HEK293 (cell line): ENCODE data around the gene CADPS2.

Source experiments
- CTCF ChIA-PET: fragments of 350-600 bp; formaldehyde crosslinking; extraction: SDS; loops from one replicate; lab custom pipeline; 2021; ENCODE audit warnings: antibody characterized with exemption; lab: Yijun Ruan, JAX
- POLR2A ChIA-PET: fragments of 300-600 bp; formaldehyde crosslinking; extraction: SDS; loops from one replicate; lab custom pipeline; 2020; ENCODE audit warnings: antibody characterized with exemption, inconsistent platforms; lab: Yijun Ruan, JAX
- H3K27ac ChIP-seq: fragments of 200-500 bp; sonication (Bioruptor generic); 2 replicates; pipeline ENCODE4 v1.5.1; 2014; ENCODE audit warnings: low read depth, low read length, control low read depth, inconsistent platforms; ENCODE audit errors: extremely low read depth
- H3K36me3 ChIP-seq, 2 experiments: fragments of 200-500 bp in 1 of 2; sonication (Bioruptor generic) in 1 of 2; 1 replicate in 1 of 2; 2 replicates in 1 of 2; pipeline ENCODE4 v1.5.1; 2014 to 2017; ENCODE audit warnings: inconsistent platforms in 2 of 2, low read length in 2 of 2; ENCODE audit not compliant: control insufficient read depth in 2 of 2, insufficient read depth in 1 of 2
- H3K4me1 ChIP-seq: fragments of 200-500 bp; sonication (Bioruptor generic); 2 replicates; pipeline ENCODE4 v1.5.1; 2014; ENCODE audit warnings: mild to moderate bottlenecking, low read length, inconsistent platforms; ENCODE audit not compliant: control insufficient read depth, insufficient read depth
- H3K4me3 ChIP-seq: 2 replicates; pipeline ENCODE4 v1.5.1; 2011; ENCODE audit warnings: low read depth, mild to moderate bottlenecking, control low read depth, low read length, moderate library complexity
- H3K9me3 ChIP-seq: fragments of 200-500 bp; sonication (Bioruptor generic); 2 replicates; pipeline ENCODE4 v1.5.1; 2014; ENCODE audit warnings: low read depth, low read length, inconsistent platforms; ENCODE audit not compliant: control insufficient read depth, insufficient read depth
- EGR2 ChIP-seq: fragments of 450-650 bp; formaldehyde crosslinking; IDR thresholded peaks from 2 replicates; pipeline ENCODE4 v1.5.1; 2016; ENCODE audit warnings: low read depth, missing biosample characterization, missing genetic modification characterization
- IKZF3 ChIP-seq: fragments of 450-650 bp; IDR thresholded peaks from 2 replicates; pipeline ENCODE4 v1.5.0; 2018; ENCODE audit warnings: missing biosample characterization, mild to moderate bottlenecking, missing genetic modification characterization, moderate library complexity
- KLF17 ChIP-seq: fragments of 450-650 bp; formaldehyde crosslinking; IDR thresholded peaks from 2 replicates; pipeline ENCODE4 v1.5.1; 2016; ENCODE audit warnings: missing biosample characterization, missing genetic modification characterization
- REST ChIP-seq: fragments of 450-650 bp; formaldehyde crosslinking; IDR thresholded peaks from 2 replicates; pipeline ENCODE4 v1.5.1; 2016; ENCODE audit warnings: missing biosample characterization, missing genetic modification characterization
- ZBTB17 ChIP-seq: fragments of 450-650 bp; formaldehyde crosslinking; IDR thresholded peaks from 2 replicates; pipeline ENCODE4 v1.5.1; 2016; ENCODE audit warnings: missing biosample characterization, missing genetic modification characterization
- ZBTB49 ChIP-seq: fragments of 450-650 bp; formaldehyde crosslinking; IDR thresholded peaks from 2 replicates; pipeline ENCODE4 v1.5.1; 2016; ENCODE audit warnings: missing biosample characterization, missing genetic modification characterization, low read depth
- ZFP37 ChIP-seq: fragments of 450-650 bp; formaldehyde crosslinking; IDR thresholded peaks from 2 replicates; pipeline ENCODE4 v1.5.1; 2016; ENCODE audit warnings: missing biosample characterization, missing genetic modification characterization
- ZNF10 ChIP-seq: fragments of 450-650 bp; formaldehyde crosslinking; IDR thresholded peaks from 2 replicates; pipeline ENCODE4 v1.5.1; 2017; ENCODE audit warnings: missing biosample characterization, missing genetic modification characterization
- ZNF114 ChIP-seq: fragments of 450-650 bp; formaldehyde crosslinking; IDR thresholded peaks from 2 replicates; pipeline ENCODE4 v1.5.0; 2017; ENCODE audit warnings: missing biosample characterization, missing genetic modification characterization
- ZNF184 ChIP-seq: fragments of 450-650 bp; IDR thresholded peaks from 2 replicates; pipeline ENCODE4 v1.5.1; 2018; ENCODE audit warnings: missing biosample characterization, mild to moderate bottlenecking, missing genetic modification characterization
- ZNF221 ChIP-seq: fragments of 450-650 bp; formaldehyde crosslinking; IDR thresholded peaks from 2 replicates; pipeline ENCODE4 v1.5.1; 2017; ENCODE audit warnings: missing biosample characterization, missing genetic modification characterization, borderline replicate concordance
- ZNF26 ChIP-seq: fragments of 450-650 bp; formaldehyde crosslinking; IDR thresholded peaks from 2 replicates; pipeline ENCODE4 v1.5.1; 2016; ENCODE audit warnings: missing biosample characterization, missing genetic modification characterization
- ZNF311 ChIP-seq: fragments of 450-650 bp; formaldehyde crosslinking; IDR thresholded peaks from 2 replicates; pipeline ENCODE4 v1.5.1; 2017; ENCODE audit warnings: missing biosample characterization, missing genetic modification characterization, borderline replicate concordance
- ZNF350 ChIP-seq: fragments of 450-650 bp; formaldehyde crosslinking; IDR thresholded peaks from 2 replicates; pipeline ENCODE4 v1.5.0; 2017; ENCODE audit warnings: missing biosample characterization, mild to moderate bottlenecking, missing genetic modification characterization
- ZNF366 ChIP-seq: fragments of 450-650 bp; formaldehyde crosslinking; conservative IDR thresholded peaks from 2 replicates; pipeline ENCODE4 v1.5.1; 2016; ENCODE audit warnings: missing biosample characterization, missing genetic modification characterization
- ZNF600 ChIP-seq: fragments of 450-650 bp; formaldehyde crosslinking; IDR thresholded peaks from 2 replicates; pipeline ENCODE4 v1.5.1; 2016; ENCODE audit warnings: missing biosample characterization, missing genetic modification characterization
- ZNF654 ChIP-seq: fragments of 450-650 bp; formaldehyde crosslinking; IDR thresholded peaks from 2 replicates; pipeline ENCODE4 v1.5.1; 2016; ENCODE audit warnings: low read depth, missing biosample characterization, missing genetic modification characterization
- ZNF658 ChIP-seq: fragments of 450-650 bp; formaldehyde crosslinking; IDR thresholded peaks from 2 replicates; pipeline ENCODE4; 2016; ENCODE audit warnings: missing biosample characterization, missing genetic modification characterization
- ZNF707 ChIP-seq: fragments of 450-650 bp; formaldehyde crosslinking; IDR thresholded peaks from 2 replicates; pipeline ENCODE4 v1.5.1; 2016; ENCODE audit warnings: missing biosample characterization, missing genetic modification characterization
- ZNF830 ChIP-seq: fragments of 450-650 bp; IDR thresholded peaks from 2 replicates; pipeline ENCODE4 v1.5.0; 2018; ENCODE audit warnings: missing biosample characterization, missing genetic modification characterization, low read depth, mild to moderate bottlenecking, moderate library complexity

CADPS2 gene

GRCh38 chr7:122412441-122412840 lies 473.8 kb downstream of the CADPS2 start:
- TF ChIP-seq ZNF366 (peak; percentile 24; the same call in 1 of the 2 replicates), ZBTB17 (0 out of 2 replicates have a peak, but pooled peaks have one; percentile 18), ZFP37 (tag by site-specific recombination) (no peak)
- ChIA-PET CTCF (no interaction called here), POLR2A (no interaction called here)
- H3K4me1 ChIP-seq: 0 out of 2 replicates have a peak, but pooled peaks cover 3% of the 10 kb centered on the region
- H3K36me3 ChIP-seq: no peaks in the 10 kb centered on the region
- no peaks in the 10 kb centered on the region for H3K9me3 ChIP-seq
- no peak overlapping the region for H3K27ac ChIP-seq
- H3K4me3 ChIP-seq: no peak overlapping the region

GRCh38 chr7:122407195-122407594 lies 479.1 kb downstream of the CADPS2 start:
- no peak overlapping the region for H3K27ac ChIP-seq

More at GRCh38 chr7:122407195-122407594, 479.1 kb downstream of the CADPS2 start:
- H3K4me3 ChIP-seq: no peak overlapping the region
- H3K9me3 ChIP-seq: no peaks in the 10 kb centered on the region
- TF ChIP-seq KLF17: no peak
- TF ChIP-seq ZNF654: no peak
- TF ChIP-seq ZNF10: no peak
- TF ChIP-seq ZNF26: no peak
- TF ChIP-seq ZNF707 (tag by site-specific recombination): no peak
- TF ChIP-seq ZNF114 (tag by site-specific recombination): no peak
- no peak for TF ChIP-seq ZNF350 (tag by site-specific recombination)
- no peak for TF ChIP-seq IKZF3 (tag by site-specific recombination)
- no peak for TF ChIP-seq ZBTB17
- no peak for TF ChIP-seq ZBTB49
- TF ChIP-seq ZNF658 (tag by site-specific recombination): no peak
- TF ChIP-seq ZNF600 (tag by site-specific recombination): no peak
- no peak for TF ChIP-seq ZNF221 (tag by site-specific recombination)
- TF ChIP-seq EGR2: no peak
- TF ChIP-seq ZNF830 (tag by site-specific recombination): no peak
- TF ChIP-seq REST (tag by site-specific recombination): no peak
- no peak for TF ChIP-seq ZNF311 (tag by site-specific recombination)
- no peak for TF ChIP-seq ZNF184 (tag by site-specific recombination)
- no peaks in the 10 kb centered on the region; a peak in 1 of 3 replicates for H3K36me3 ChIP-seq
- ChIA-PET POLR2A (no interaction called here), CTCF (no interaction called here)
- H3K4me1 ChIP-seq: 0 out of 2 replicates have a peak, but pooled peaks cover under 1% of the 10 kb centered on the region
